Endothelial cell (in vitro differentiated cells): Measurements from ENCODE around the gene MYH11. TPM values are rescaled to one million over a fixed set of nuclear protein-coding genes. Genes with fewer than 3 reads are reported as not detected.
A peak's percentile ranks its signal among the peaks of the same experiment; 100 is the strongest.

ENCODE experiments used
- DNase-seq: peaks from one replicate; pipeline ENCODE4 v3.0.0; 2021; ENCODE audit warnings: low spot score
- H3K27ac Mint-ChIP-seq: one replicate; pipeline ENCODE4 v1.8.0; 2021; ENCODE audit warnings: mixed read lengths, inconsistent platforms; ENCODE audit not compliant: unreplicated experiment
- H3K27me3 Mint-ChIP-seq: one replicate; pipeline ENCODE4 v1.8.0; 2021; ENCODE audit warnings: mild to moderate bottlenecking, moderate library complexity, mixed read lengths, inconsistent platforms; ENCODE audit not compliant: unreplicated experiment
- H3K36me3 Mint-ChIP-seq: one replicate; pipeline ENCODE4 v1.8.0; 2021; ENCODE audit warnings: mild to moderate bottlenecking, low read depth, mixed read lengths, inconsistent platforms; ENCODE audit not compliant: unreplicated experiment
- H3K4me1 Mint-ChIP-seq: one replicate; pipeline ENCODE4 v1.8.0; 2021; ENCODE audit warnings: mild to moderate bottlenecking, mixed read lengths, inconsistent platforms; ENCODE audit not compliant: unreplicated experiment
- H3K4me3 Mint-ChIP-seq: one replicate; pipeline ENCODE4 v1.8.0; 2021; ENCODE audit warnings: mild to moderate bottlenecking, mixed read lengths, inconsistent platforms; ENCODE audit not compliant: unreplicated experiment
- H3K9me3 Mint-ChIP-seq: one replicate; pipeline ENCODE4 v1.8.0; 2021; ENCODE audit warnings: mixed read lengths, inconsistent platforms; ENCODE audit not compliant: unreplicated experiment
- total RNA-seq: library from RNA; stranded (reverse); fragmentation: NEBNext Ultra II Directional; extraction: Animal tissue kit (Norgen Biotek cat#: 25700); gene quantifications from one replicate; pipeline ENCODE4 v1.2.1, GENCODE V29; 2021; ENCODE audit not compliant: unreplicated experiment
- TF ChIP-seq, protein P1 (sequence below): fragments of 200-600 bp; sonication (generic); IDR thresholded peaks from one replicate; pipeline ENCODE4 v1.5.0; 2021; ENCODE audit warnings: antibody characterized with exemption; ENCODE audit not compliant: unreplicated experiment

The MYH11 gene
- total RNA-seq, 1 donor from 2014 or later: 0.51 TPM

DNA sequence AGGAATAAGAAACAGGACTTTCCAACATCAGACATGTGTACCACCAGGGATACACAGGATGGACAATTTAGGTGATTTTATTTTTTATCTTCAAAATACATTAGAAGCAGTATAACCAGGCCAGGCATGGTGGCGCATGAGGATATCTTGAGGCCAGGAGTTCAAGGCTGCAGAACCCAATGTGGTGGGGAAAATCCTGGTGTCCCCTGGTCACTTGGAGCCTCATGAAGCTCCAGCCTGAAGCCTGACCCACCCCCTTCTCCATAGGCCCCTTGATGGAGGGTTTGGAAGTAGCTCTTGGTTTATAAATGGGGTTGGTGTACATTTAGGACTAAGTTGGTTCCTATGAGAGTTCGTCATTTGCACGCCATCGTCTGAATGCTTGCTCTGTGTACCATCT is 88.6 kb downstream of the MYH11 start:
- no peak for DNase-seq
- H3K27me3 Mint-ChIP-seq: peaks cover 2% of the 10 kb centered on the region
- no peak overlapping the region for H3K27ac Mint-ChIP-seq
- no peak overlapping the region for H3K4me3 Mint-ChIP-seq
- no peaks in the 10 kb centered on the region for H3K4me1 Mint-ChIP-seq
- TF ChIP-seq, protein P1, sequence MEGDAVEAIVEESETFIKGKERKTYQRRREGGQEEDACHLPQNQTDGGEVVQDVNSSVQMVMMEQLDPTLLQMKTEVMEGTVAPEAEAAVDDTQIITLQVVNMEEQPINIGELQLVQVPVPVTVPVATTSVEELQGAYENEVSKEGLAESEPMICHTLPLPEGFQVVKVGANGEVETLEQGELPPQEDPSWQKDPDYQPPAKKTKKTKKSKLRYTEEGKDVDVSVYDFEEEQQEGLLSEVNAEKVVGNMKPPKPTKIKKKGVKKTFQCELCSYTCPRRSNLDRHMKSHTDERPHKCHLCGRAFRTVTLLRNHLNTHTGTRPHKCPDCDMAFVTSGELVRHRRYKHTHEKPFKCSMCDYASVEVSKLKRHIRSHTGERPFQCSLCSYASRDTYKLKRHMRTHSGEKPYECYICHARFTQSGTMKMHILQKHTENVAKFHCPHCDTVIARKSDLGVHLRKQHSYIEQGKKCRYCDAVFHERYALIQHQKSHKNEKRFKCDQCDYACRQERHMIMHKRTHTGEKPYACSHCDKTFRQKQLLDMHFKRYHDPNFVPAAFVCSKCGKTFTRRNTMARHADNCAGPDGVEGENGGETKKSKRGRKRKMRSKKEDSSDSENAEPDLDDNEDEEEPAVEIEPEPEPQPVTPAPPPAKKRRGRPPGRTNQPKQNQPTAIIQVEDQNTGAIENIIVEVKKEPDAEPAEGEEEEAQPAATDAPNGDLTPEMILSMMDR: no peak
- H3K36me3 Mint-ChIP-seq: no peaks in the 10 kb centered on the region
- no peaks in the 10 kb centered on the region for H3K9me3 Mint-ChIP-seq

DNA sequence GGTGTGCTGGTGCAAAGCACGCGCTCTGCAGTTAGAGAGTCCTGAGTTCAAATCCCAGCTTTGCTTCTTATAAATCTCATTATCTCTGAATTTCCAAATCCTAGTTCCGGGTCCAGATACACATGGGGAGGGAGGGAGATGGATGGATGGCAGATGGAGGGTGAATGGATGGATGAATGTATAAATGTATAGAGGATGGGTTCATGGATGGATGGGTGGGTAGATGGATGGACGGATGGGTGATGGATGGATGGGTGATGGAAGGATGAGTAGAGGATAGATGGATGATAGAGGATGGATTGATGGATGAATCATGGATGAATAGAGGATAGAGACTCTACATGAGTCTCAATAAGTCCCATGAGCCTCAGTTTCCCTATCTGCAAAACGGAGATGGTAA is 89.9 kb downstream of the MYH11 start:
- Mint-ChIP-seq H3K9me3 (no peaks in the 10 kb centered on the region), H3K27me3 (peaks cover 2% of the 10 kb centered on the region), H3K36me3 (no peaks in the 10 kb centered on the region), H3K4me1 (no peaks in the 10 kb centered on the region), H3K27ac (no peak overlapping the region), H3K4me3 (no peak overlapping the region)
- DNase-seq: no peak
- TF ChIP-seq, protein P1: no peak

DNA sequence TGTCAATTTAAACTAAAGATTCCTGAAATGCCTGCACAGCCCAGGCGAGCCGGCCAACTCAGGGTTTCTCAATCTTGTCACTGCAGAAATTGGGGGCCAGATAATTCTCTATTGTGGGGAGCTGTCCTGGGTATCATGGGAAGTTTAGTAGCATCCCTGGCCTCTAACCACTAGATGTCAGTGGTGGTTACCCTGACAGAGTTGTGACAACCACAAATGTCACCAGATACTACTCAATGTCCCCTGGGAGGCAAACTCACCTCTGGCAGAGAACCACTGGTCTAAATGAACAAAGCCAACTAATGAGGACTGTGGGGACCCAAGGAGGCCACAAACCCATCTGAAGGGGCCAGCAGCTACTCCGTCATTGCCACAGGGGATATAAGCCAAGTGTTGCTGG is 90.9 kb downstream of the MYH11 start:
- Mint-ChIP-seq H3K27me3 (peaks cover 2% of the 10 kb centered on the region), H3K36me3 (no peaks in the 10 kb centered on the region), H3K4me1 (no peaks in the 10 kb centered on the region), H3K4me3 (no peak overlapping the region), H3K27ac (no peak overlapping the region), H3K9me3 (no peaks in the 10 kb centered on the region)
- TF ChIP-seq, protein P1: no peak
- peak; percentile 36 for DNase-seq

DNA sequence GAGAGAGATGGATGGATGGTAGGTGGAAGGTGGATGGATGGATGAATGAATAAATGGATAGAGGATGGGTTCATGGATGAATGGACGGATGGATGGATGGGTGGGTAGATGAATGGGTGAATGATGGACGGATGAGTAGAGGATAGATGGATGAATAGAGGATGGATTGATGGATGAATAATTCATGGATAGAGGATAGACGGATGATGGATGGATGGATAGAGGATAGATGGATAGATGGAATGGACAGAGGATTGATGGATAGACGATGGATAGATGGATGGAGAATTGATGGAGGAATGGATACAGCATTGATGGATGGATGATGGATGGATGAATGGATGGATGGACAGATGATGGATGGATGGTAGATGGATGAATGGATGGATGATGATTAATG is 91.7 kb downstream of the MYH11 start:
- TF ChIP-seq, protein P1: no peak
- no peaks in the 10 kb centered on the region for H3K4me1 Mint-ChIP-seq
- no peak overlapping the region for H3K27ac Mint-ChIP-seq
- peaks cover 1% of the 10 kb centered on the region for H3K27me3 Mint-ChIP-seq
- H3K9me3 Mint-ChIP-seq: no peaks in the 10 kb centered on the region
- no peak overlapping the region for H3K4me3 Mint-ChIP-seq
- no peak for DNase-seq
- H3K36me3 Mint-ChIP-seq: no peaks in the 10 kb centered on the region

DNA sequence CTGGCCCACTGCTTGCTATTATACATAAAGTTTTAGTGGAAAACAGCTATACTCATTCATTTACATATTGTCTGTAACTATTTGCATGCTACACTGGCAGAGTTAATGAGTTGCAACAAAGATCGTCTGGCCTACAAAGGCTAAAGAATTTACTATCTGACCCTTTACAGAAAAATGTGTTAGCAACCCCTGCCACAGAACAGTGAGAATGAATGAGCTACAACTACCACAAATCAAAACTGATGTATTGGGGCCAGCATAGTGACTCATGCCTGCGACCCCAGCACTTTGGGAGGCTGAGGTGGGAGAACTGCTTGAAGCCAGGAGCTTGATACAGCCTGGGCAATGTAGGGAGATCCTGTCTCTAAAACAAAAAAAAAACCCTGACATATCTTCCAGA is 92.7 kb downstream of the MYH11 start:
- TF ChIP-seq, protein P1: no peak
- H3K4me3 Mint-ChIP-seq: no peak overlapping the region
- H3K9me3 Mint-ChIP-seq: no peaks in the 10 kb centered on the region
- no peaks in the 10 kb centered on the region for H3K36me3 Mint-ChIP-seq
- H3K4me1 Mint-ChIP-seq: no peaks in the 10 kb centered on the region
- peaks cover 1% of the 10 kb centered on the region for H3K27me3 Mint-ChIP-seq
- DNase-seq: no peak
- H3K27ac Mint-ChIP-seq: no peak overlapping the region
